ENCODE measurements around the gene PET100.

Gene PET100

GRCh38 chr19:7654401-7654800, 24.8 kb downstream of the PET100 start:
- DNase-seq, result no peak

- no peak for DNase-seq
Measured at GRCh38 chr19:7655581-7655980, 26.0 kb downstream of the PET100 start.

- no peak for DNase-seq
Measured at GRCh38 chr19:7657131-7657751, 27.6 kb downstream of the PET100 start.

GRCh38 chr19:7658219-7658686, 28.7 kb downstream of the PET100 start:
- DNase-seq, result no peak

- DNase-seq, result no peak
Measured at GRCh38 chr19:7661744-7662538, 32.3 kb downstream of the PET100 start.

GRCh38 chr19:7662657-7663056, 33.1 kb downstream of the PET100 start:
- DNase-seq, result no peak

GRCh38 chr19:7663706-7664105, 34.1 kb downstream of the PET100 start:
- DNase-seq, result no peak

GRCh38 chr19:7665076-7665475, 35.5 kb downstream of the PET100 start:
- no peak for DNase-seq

GRCh38 chr19:7668842-7669241, 39.2 kb downstream of the PET100 start, which contains the start of gene RETN:
Gene RETN, plus strand, starts transcription at chr19:7669049. Its CDS starts 278 bp downstream, at chr19:7669327.
- no peak for DNase-seq

- no peak for DNase-seq
Measured at GRCh38 chr19:7669641-7670040, 40.0 kb downstream of the PET100 start.

- DNase-seq, result peak; percentile 4
Measured at GRCh38 chr19:7670150-7670783, 40.7 kb downstream of the PET100 start.

- DNase-seq, result no peak
Measured at GRCh38 chr19:7670790-7671189, 41.2 kb downstream of the PET100 start.

GRCh38 chr19:7672522-7672921, 42.9 kb downstream of the PET100 start:
- DNase-seq, result no peak

- DNase-seq, result peak; percentile 10
Measured at GRCh38 chr19:7674010-7675005, 44.7 kb downstream of the PET100 start.

- no peak for DNase-seq
Measured at GRCh38 chr19:7676376-7676775, 46.8 kb downstream of the PET100 start.

- DNase-seq, result no peak
Measured at GRCh38 chr19:7676854-7677253, 47.3 kb downstream of the PET100 start, which contains the start of gene MCEMP1. Gene MCEMP1, plus strand, starts transcription at chr19:7677090. Its CDS starts 31 bp downstream, at chr19:7677121.

GRCh38 chr19:7677669-7678311, 48.2 kb downstream of the PET100 start:
- no peak for DNase-seq

- peak; percentile 59 for DNase-seq
Measured at GRCh38 chr19:7678971-7679751, 49.6 kb downstream of the PET100 start.

- no peak for DNase-seq
Measured at GRCh38 chr19:7679771-7680605, 50.4 kb downstream of the PET100 start.

Data from COR-L47 (cell line).